HG02840 (cell line): ENCODE data around the gene GDPGP1.

Experiments
- ATAC-seq: cut with Tn5 transposase; IDR thresholded peaks from one replicate; pipeline ENCODE4 v1.9.1; 2021; ENCODE audit warnings: mild to moderate bottlenecking, moderate library complexity, moderate number of reproducible peaks; ENCODE audit not compliant: unreplicated experiment, low FRiP score

The GDPGP1 gene

DNA sequence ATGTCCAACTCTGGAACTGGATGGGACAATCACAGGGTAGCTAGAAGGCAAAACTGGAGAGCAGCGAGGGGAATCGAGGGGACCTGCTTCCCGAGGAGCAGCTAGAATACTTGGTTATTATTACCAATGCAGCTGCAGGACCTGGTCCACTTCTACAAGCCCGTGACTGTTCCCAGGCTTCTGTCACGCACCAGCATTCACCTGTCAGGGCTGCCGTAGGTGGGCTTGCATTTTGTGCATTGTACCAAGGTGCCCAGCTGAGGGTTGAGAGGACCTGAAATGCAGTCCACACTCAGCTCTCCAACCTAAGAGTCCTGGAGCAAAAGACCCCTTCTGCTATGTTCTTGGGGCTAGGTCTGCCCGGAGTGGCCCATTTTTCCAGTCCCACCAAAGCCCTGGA, 30.5 kb upstream of the GDPGP1 start:
- ATAC-seq = no peak

DNA sequence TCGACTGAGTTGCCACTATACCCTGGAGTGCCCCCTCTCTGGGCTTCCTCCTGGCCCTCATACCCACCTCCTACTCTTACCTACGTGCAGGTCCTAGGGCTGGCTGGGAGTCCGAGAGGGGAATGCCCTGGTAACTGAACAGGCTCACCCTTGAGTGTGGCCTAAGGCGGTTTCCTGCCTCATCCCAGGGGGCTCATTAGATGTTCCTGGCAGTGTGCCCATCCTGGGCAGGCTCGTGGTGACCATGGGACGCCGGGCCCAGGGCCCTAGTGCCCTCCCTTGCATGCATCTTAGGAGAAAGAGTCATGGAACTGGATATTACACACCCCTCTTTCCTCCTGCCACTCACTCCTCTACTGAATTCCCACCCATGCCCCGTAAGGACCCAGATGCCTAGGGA, 30.1 kb upstream of the GDPGP1 start:
- ATAC-seq = no peak

DNA sequence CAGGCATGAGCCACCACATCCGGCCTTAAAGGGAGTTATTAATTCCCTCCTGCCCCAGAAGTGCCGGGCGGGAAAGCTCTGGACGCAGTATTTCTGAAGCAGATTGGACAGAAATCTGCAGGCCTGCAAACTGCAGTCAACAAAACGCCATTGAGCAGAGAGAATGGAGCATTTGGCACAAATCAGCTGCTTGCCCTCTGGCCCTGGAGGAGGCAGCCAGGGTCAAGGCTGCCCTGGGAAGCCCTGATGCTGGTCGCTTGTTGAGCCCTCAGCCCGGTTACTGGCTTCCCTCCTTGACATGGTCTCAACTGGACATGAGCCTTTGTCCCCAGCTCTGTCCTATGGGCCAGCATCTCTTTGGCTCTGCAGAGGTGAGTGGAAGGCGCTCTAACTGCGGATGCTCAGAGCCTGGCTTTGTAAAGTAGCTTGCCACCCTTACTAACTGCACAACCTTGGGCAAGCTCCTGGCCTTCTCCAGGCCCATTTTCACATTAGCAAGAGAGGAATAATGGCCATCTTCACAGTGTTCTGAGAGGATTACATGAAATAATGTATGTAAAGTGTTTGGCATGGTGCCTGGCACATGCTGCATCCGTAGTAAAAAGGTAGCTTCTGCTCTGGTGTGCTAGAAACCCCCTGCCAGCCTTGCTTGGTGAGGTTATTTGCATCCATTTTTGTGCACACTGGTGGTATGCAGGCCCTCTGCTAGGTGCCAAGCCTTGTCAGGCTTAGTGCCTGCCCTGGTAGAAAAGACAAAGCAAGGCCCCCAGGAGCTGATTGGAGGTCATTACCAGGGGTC, 28.8 kb upstream of the GDPGP1 start:
- ATAC-seq = no peak

DNA sequence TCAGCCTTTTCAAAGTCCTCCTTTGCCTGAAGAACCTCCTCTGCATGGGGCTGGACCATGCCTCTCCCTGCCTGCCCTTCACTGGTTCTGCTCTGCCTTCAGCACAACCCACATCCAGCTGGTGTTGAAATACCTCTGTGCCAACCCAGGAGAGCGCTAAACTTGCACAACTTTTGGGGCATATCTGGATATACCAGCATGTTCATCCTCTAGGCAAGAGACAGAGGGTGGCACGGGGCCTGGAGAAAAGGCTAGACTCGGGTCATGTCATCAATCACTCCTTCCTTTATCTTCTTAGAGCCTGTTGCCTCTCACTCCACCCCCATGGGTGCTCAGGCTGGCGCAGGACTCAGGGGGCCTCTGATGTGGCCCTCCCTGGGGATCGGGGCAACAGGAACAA, 28.1 kb upstream of the GDPGP1 start:
- no peak for ATAC-seq

DNA sequence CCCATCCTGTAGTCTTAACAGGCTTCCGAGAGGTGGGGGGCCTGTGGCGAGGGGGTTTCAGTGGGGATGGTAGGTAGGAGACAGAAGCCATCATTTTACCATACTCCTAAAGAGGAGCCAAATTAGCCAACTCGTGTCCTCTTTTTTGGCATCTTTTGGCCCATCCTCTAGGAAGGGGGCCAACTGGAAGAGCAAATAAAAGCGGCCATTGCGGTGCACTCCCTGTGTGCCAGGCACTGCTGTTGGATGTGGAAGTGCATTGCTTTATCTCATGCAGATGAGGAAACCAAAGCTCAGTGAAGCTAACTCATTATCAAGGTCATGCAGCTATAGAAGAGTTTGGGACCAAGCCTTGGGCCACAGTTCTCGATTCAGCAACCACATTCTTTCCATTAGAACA, 26.8 kb upstream of the GDPGP1 start:
- no peak for ATAC-seq

DNA sequence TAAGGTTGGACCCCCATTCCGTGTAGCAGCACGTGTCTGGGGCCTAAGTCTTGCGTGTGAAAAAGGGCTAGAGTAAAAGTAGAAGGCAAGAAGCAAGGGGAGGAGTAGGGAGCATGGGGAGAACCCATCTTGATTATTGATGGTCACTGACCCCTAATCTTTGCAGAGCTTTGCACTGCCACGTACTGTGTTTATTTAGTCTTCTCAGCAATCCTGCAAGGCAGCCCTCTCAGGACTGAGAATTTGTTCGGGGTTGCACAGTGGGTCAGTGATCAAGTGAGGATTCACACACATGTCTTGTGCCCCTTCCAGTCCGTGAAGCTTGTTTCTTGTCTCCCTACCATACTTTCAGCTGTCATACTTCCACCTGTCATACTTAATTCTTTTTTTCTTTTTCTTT, 25.7 kb upstream of the GDPGP1 start:
- ATAC-seq = no peak

DNA sequence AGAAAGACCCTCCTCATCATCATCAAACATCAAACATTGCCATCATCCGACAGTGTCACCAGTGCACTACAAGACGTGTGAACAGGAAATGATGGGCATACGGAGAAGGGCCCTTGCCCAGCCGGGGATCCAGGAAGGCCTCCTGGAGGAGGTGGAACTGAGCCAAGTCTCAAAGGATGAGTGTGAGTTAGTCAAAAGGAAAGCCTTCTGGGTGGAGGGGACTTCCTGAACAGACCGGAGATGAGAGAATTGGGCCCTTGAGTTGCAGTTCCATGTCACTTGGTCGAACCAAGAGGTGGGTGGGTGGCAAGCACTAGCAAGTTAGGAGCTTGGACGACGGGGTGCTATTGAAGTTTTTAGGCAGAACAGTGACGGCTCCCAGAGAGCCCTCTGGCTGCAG, 24.4 kb upstream of the GDPGP1 start:
- no peak for ATAC-seq

DNA sequence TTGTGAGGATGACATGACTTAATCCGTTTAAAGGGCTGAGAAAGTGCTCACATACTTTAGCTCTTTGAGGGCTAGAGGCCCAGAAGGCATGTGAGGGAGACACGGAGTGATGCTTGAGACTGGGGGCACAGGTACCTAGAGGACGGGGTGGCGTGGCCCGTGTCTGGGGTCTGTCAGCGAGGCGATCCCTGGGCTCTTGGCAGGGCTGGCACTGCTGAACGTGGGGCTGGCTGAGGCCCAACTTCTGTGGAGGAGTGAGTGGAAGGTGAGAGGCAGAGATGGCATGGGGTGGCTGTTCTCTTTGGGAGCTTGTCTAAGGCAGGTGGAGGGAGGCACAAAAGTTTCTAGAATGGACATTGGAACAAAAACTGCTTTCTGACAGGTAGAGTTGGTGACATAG, 23.4 kb upstream of the GDPGP1 start:
- no peak for ATAC-seq

DNA sequence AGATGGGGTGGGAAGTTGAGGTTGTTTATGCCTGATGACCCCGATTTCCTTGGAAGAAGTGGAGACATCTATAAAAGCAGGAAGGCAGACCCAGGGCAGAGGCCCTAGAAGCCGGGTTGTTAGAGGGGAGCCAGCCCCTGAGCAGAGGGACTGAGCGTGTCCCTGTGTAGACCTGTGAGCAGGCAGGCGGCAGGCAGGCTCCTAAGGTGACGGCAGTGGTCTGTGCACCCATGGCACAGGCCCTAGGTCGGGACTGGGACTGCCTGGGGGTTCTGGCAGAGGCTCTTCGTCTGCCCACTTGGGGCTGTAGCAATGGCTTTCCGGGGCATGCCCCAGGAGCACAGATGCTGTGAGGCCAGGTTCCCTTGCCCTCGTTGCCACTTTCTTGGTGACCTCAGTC, 23.0 kb upstream of the GDPGP1 start:
- ATAC-seq = no peak

DNA sequence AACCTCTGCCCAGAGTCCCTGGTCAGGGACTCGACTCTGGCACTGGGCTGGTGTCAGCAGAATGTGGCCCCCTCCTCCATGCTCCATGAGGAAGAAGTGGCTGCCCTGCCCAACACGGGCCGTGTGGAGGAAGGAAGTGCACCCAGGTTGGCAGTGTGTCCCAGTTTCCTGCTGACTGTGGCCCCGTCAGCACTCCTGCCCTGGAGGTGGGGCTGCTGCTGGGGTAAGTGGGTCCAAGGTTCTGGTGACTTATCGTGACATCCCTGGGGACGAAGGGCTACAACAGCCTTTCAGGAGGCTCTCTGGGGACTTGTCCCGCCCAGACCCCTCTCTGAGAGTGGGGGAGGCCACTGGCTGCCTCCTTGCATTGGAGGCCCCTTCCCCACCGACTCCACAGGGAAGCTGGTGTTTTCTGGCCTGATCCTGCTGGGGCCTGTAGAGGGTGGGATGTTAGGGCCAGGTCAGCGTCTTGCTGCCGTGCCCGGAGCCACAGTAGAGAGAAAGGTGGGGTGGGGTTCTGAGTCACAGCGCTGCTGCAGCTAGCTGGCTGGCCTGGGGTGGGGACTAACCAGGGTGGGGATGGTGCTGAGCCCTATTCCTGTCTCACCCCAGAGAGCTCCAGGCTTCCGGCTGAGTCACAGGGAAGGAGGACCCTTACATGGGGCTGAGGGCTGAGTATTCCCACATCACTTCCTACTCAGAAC, 22.4 kb upstream of the GDPGP1 start:
- no peak for ATAC-seq

DNA sequence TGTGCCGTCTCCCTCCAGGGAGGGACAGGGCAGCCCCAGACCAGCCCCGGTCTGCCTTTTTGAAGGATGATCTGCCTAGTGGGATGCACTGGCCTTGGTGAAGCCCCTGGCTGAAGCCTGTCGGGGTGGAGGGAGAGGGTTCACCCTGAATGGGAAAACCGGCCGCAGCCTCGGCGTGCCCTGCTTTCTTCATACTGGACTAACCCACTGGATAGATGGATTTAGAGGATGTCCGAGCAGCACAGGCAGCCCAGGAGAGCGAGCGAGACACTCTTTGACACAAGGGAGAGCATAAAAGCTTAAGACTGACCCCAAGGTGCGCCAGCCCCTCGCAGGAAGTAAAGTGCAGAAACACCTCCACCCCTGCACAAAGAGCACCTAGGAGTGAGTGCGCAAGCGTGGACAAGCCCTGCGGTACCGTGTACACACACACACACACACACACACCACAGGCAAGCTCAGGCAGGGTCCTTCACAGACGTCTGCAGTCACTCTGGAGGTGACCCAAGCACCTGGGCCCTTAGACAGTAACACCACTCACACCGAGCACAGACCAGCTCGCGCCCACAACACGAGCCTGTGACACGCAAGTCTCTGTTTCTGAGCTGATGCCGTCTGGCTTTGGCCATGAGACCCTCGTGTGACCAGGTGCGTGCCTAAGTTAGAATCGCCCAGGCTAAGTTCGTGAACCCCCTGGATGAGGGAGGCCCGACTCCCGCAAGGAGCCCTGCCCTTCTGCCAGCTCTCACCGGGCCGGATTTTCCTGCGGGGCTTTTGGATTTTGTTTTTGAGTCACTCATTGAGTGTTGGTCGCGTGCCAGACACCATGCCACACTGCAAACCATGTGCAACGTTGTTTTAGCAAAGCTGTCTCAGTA, 21.5 kb upstream of the GDPGP1 start:
- no peak for ATAC-seq

DNA sequence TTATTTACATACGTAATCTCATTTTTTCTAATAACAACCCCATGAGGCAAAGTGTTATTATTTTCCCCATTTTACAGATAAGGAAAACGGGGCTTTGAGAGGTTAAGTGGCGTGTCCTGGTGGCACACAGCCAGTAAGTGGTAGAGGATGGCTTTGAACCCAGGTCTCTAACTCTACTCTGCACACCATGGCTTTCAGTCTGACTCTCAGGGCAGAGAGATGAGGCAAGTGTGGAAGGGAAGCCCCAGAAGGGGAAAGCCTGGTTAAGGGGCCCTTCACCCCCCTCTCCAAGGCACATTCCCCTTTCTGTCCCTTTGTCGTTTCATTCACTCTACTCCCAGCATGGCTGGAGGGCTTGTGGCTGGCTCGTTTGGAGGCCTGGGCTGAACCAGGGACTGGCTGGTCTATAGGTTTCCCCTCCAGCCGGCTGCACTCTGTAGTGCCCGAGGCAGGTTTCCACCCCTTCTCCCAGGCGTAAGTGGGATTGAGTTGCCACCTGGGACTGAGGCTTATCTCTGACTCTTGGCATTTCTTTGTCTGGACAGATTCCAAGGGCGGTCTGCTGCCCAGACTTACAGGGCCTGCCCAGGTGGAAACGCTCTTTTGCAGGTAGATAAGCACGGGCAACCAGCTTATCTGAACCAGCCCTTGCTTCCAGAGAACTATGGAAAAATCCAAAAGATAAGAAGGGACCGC, 20.7 kb upstream of the GDPGP1 start:
- ATAC-seq = no peak

DNA sequence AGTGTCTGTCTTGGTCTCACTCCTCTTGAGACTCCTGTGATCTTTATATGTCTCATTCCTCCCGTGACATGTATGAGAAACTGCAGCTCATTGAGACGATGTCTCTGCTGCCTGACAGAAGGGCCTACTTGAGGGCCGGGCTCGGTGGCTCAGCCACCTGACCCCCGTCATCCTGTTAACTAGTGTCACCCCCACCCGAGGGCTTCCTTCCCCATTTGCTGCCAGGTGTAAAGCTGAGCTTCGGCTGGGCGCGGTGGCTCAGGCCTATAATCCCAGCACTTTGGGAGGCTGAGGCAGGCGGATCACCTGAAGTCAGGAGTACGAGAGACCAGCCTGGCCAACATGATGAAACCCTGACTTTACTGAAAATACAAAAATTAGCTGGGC, 20.2 kb upstream of the GDPGP1 start:
- no peak for ATAC-seq

DNA sequence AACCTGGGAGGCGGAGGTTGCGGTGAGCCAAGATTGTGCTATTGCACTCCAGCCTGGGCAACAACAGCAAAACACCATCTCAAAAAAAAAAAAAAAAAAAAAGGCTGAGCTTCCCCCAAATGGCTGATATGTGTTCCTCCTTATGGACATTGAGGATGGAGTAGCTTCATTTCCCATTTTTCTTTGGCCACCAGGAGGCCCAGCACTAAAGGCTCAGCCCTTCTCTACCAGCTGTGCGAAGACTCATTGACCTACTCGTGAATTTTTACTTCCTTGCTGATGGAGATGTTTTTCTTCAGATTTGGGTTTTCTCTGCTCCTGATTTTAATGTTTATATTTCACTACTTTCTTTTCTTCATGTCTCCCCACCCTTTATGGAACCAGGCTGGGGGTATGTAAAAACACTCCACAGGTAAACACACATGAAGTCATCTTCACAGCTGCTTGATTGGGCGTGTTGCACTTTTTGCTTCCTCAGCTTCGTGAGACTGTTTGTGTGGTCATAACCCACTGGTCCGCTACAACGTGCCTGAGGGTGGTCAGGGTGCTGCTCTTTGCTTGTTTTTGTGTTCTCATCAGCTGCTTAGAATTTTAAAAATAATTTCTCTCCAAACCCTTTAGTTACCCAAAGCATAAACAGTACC, 19.3 kb upstream of the GDPGP1 start:
- no peak for ATAC-seq

DNA sequence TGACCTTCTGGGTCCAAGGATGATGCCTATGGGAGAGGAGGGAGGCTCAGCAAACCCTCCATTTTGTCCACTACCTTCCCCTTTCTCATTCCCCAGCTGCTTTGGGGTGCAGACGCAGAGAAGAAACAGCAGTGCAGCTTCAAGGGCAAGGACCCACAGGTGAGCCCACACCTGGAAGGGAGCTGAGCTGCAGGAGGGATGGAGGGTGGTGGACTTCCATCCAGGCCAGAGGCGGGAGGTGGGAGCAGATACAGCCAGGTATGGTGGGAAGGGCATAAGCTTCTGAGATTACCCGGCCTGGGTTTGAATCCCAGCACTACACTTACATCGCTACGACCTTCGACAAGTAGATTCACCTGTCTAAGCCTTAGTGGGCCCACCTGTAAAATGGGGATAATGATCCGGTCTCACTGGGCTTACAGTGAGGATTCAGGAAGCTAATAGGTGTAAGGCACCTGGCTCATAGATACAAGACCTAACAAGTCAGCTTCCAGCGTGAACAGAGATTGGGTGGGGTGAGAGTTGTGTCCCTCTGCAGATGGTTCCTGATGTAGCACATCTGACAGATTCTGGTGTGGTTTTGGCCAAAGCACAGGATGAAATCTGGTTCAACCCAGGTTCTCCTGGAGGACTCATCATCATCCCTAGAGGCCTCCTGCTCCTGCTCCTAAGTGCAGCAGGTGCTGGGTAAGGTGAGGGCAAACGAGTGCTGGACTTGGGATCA, 16.2 kb upstream of the GDPGP1 start:
- ATAC-seq = no peak

DNA sequence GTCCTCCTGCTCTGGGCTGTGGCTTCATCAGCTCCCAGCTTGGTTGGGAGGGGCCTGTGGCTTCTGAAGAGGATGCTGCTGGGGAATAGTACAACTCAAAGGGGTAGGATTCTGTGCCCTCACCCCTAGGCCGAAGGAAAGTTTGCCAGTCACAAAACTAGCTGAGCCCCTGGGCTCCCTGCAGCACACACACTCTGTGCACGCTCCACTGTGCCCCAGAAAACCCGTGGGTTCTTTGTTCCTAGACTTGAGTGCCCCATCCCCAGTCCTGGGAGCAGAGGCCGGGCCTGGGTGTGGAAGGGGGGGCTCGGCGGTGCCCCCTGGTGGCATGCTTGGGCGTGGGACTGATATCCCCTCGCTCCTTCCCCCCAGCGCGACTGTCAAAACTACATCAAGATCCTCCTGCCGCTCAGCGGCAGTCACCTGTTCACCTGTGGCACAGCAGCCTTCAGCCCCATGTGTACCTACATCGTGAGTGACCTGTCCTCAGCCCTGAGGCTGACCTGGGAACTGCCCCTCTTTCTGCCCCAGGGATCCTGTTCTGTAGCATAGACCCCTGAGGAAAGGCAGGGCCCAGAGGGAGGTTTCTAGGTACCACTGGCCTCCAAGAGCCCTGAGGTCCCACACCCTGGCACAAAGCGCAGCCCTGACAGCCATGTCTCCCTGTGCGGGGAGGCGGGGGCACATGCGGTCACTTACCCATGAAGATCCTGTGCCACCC, 14.4 kb upstream of the GDPGP1 start:
- no peak for ATAC-seq

DNA sequence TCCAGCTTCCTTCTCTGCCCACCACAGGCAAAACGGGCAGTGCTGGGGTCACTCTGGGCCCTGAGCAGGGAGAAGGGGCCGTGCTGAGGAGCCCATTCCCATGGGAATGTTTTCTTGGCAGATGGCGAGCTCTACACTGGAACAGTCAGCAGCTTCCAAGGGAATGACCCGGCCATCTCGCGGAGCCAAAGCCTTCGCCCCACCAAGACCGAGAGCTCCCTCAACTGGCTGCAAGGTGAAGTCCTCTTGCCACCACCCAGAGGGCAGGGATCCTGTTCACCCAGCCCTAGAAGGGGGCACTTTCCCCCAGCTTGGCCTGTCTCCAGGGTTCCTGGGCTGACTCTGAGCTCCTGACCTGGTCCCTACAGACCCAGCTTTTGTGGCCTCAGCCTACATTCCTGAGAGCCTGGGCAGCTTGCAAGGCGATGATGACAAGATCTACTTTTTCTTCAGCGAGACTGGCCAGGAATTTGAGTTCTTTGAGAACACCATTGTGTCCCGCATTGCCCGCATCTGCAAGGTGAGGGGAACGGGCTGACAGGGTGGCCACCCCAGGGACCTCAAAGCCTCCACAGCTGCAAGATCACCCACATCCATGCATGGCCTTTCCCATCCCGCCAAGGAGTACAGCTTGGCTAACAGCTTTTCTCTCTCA, 12.6 kb upstream of the GDPGP1 start:
- ATAC-seq = no peak

DNA sequence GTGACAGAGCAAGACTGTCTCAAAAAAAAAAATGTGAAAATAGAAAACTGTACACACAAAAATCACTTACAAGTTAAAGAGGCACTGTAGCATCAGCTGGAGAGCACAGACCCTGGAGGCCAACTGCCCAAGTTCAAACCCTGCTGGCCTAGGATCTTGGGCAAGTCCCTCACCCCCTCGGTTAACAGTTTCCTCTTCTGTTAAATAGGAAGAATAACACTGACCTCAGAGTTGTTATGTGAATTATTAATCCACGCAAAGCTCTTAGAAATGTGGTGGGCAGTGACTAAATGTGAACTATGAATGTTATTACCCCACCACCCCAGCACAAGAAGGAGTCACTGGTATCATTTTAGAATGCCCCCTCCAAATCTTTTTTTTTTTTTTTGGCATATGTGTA, 11.5 kb upstream of the GDPGP1 start:
- no peak for ATAC-seq
